MG63 (cell line): ENCODE measurements around the gene TMEM178B. TPM values are rescaled to one million over a fixed set of nuclear protein-coding genes. Genes with fewer than 3 reads are reported as not detected.
"Not testable (repeated sequence)": the region's sequence is repeated elsewhere in the genome, so short reads cannot be mapped to it uniquely, and the experiment has no call there.

ENCODE experiments used
- DNase-seq: peaks from one replicate; pipeline ENCODE4 v3.0.0-alpha.2; 2020
- H3K27me3 ChIP-seq: fragments of 250-450 bp; sonication (Bioruptor Pico); 2 replicates; pipeline ENCODE4 v1.5.1; 2020; ENCODE audit warnings: mild to moderate bottlenecking, moderate library complexity
- H3K36me3 ChIP-seq: fragments of 250-450 bp; sonication (Bioruptor Pico); 2 replicates; pipeline ENCODE4 v1.5.1; 2020; ENCODE audit warnings: mild to moderate bottlenecking, moderate library complexity
- H3K4me3 ChIP-seq: fragments of 250-450 bp; sonication (Bioruptor Pico); 2 replicates; pipeline ENCODE4 v1.5.1; 2020; ENCODE audit warnings: mild to moderate bottlenecking, moderate library complexity
- H3K9me3 ChIP-seq: fragments of 250-450 bp; sonication (Bioruptor Pico); 2 replicates; pipeline ENCODE4 v1.5.1; 2020; ENCODE audit warnings: mild to moderate bottlenecking, moderate library complexity
- total RNA-seq: library from RNA; depleted of rRNA; stranded (reverse); fragments of >200 nt; shearing (Covaris generic); gene quantifications from 2 replicates; pipeline ENCODE4 v1.2.3, GENCODE V29; 2014; ENCODE audit warnings: low replicate concordance

Gene TMEM178B
- total RNA-seq, 1 experiment from 2014 or later = 0.10 TPM

GRCh38 chr7:141071260-141071854 lies 2.5 kb upstream of the TMEM178B start:
- H3K4me3 ChIP-seq = no peak overlapping the region
- H3K27me3 ChIP-seq = peaks cover 37% of the 10 kb centered on the region
- no peak for DNase-seq
- H3K36me3 ChIP-seq = no peaks in the 10 kb centered on the region
- no peaks in the 10 kb centered on the region for H3K9me3 ChIP-seq

DNA sequence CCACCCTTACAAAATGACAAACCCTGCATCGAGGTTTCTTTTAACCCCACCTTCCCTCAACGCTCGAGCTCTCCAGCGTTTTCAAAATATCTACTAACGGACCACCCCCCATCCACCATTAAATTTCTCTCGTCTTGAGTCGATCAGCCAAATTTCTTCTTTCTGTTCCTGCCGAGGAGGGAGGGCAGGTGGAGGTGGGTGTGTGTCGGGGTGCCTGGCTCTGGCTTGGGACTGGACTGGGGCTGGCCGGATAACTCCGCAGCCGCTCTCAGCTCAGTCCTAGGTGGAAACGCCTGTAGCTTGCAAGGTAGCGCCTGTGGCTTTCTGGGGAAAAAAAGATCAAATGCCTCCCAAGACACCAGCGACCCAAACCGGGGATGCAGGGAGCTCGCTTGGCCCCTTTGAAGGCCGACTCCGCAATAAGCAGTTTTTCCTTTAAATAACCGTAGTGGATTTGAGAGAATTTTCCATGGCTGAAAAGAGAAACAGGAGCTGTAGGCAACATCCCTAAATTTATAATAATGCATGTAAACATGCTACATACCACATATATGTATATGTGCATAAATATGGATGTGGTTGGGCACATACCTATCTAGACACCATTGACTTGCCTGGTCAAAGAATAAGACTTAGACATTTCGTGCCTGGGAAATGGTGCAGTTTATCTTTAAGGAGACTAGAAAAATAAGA lies 1.9 kb upstream of the TMEM178B start:
- Histone ChIP-seq H3K4me3 (peak overlapping the region; percentile 12), H3K9me3 (no peaks in the 10 kb centered on the region), H3K36me3 (no peaks in the 10 kb centered on the region), H3K27me3 (peaks cover 39% of the 10 kb centered on the region)
- DNase-seq = no peak

- Histone ChIP-seq H3K36me3 (no peaks in the 10 kb centered on the region), H3K27me3 (peaks cover 39% of the 10 kb centered on the region), H3K9me3 (no peaks in the 10 kb centered on the region), H3K4me3 (peak overlapping the region; percentile 12)
- DNase-seq = peak; percentile 56
Observed at GRCh38 chr7:141072548-141073172, 1.2 kb upstream of the TMEM178B start.

- Histone ChIP-seq H3K4me3 (peak overlapping the region; percentile 15; the same call in 1 of the 2 replicates), H3K9me3 (no peaks in the 10 kb centered on the region)
Observed at GRCh38 chr7:141073173-141073640, 657 bp upstream of the TMEM178B start.

GRCh38 chr7:141074162-141074991 lies 513 bp downstream of the TMEM178B start:
- no peak overlapping the region for H3K4me3 ChIP-seq
- H3K36me3 ChIP-seq = no peaks in the 10 kb centered on the region
- DNase-seq = no peak
- no peaks in the 10 kb centered on the region for H3K9me3 ChIP-seq
- H3K27me3 ChIP-seq = peaks cover 42% of the 10 kb centered on the region

More at GRCh38 chr7:141073173-141073640, 657 bp upstream of the TMEM178B start:
- peak; percentile 32 for DNase-seq
- Histone ChIP-seq H3K36me3 (no peaks in the 10 kb centered on the region), H3K27me3 (peaks cover 42% of the 10 kb centered on the region)

DNA sequence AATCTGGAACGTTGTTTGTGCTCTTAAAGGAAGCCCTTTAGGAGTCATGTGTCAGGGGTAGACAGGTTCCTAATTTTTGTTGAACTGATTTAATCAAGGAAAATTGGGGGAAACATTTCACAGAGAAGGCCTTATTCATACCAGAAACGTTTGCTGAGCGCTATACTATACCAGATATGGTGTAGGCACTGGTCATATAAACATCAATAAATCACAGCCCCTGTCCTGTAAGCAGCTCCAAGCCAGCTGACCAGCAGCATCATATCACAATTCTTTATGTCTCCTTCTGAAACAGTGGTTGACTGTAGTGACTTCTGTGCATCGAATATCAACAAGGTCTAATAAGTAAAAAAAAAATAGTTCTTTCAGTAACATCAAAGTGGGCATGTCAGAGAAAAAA lies 1.1 kb downstream of the TMEM178B start:
- Histone ChIP-seq H3K36me3 (no peaks in the 10 kb centered on the region), H3K9me3 (no peaks in the 10 kb centered on the region), H3K4me3 (no peak overlapping the region), H3K27me3 (peaks cover 42% of the 10 kb centered on the region)
- DNase-seq = no peak

GRCh38 chr7:141076377-141076776 lies 2.5 kb downstream of the TMEM178B start:
- H3K4me3 ChIP-seq = no peak overlapping the region
- no peak for DNase-seq
- H3K36me3 ChIP-seq = no peaks in the 10 kb centered on the region
- H3K9me3 ChIP-seq = no peaks in the 10 kb centered on the region
- peaks cover 42% of the 10 kb centered on the region for H3K27me3 ChIP-seq

- DNase-seq = no peak
- no peaks in the 10 kb centered on the region for H3K9me3 ChIP-seq
- H3K4me3 ChIP-seq = no peak overlapping the region
- H3K27me3 ChIP-seq = peaks cover 22% of the 10 kb centered on the region
- H3K36me3 ChIP-seq = no peaks in the 10 kb centered on the region
Observed at GRCh38 chr7:141079219-141079618, 5.4 kb downstream of the TMEM178B start.

GRCh38 chr7:141089490-141089889 lies 15.6 kb downstream of the TMEM178B start:
- H3K9me3 ChIP-seq, H3K36me3 ChIP-seq, H3K4me3 ChIP-seq, DNase-seq, H3K27me3 ChIP-seq: not testable (repeated sequence)

- Histone ChIP-seq H3K4me3 (no peak overlapping the region), H3K36me3 (no peaks in the 10 kb centered on the region), H3K9me3 (no peaks in the 10 kb centered on the region), H3K27me3 (no peaks in the 10 kb centered on the region)
- DNase-seq = no peak
Observed at GRCh38 chr7:141094336-141095070, 20.6 kb downstream of the TMEM178B start.

DNA sequence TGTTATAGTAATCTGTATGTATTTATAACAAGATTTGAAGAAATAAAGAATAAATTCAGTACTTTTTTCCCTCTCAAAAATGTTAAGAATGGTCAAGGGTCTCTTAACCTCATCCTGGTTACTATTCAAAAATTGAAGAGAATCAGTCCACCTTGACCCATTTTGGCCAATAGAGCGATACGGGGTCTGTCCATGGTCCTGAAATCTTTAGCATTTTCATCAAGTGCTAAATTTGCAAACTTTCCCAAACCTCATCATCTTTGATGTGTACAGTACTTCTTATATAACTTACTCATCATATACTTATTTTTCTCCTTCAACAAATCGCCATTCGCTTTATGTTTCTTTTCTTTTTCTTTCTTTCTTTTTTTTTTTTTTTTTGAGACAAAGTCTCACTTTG lies 23.6 kb downstream of the TMEM178B start:
- Histone ChIP-seq H3K4me3 (no peak overlapping the region), H3K27me3 (no peaks in the 10 kb centered on the region)
- no peak for DNase-seq

GRCh38 chr7:141102436-141102835 lies 28.6 kb downstream of the TMEM178B start:
- Histone ChIP-seq H3K27me3 (no peaks in the 10 kb centered on the region), H3K36me3 (no peaks in the 10 kb centered on the region), H3K4me3 (no peak overlapping the region), H3K9me3 (no peaks in the 10 kb centered on the region)
- no peak for DNase-seq

More for the DNA sequence above, 23.6 kb downstream of the TMEM178B start:
- Histone ChIP-seq H3K36me3 (no peaks in the 10 kb centered on the region), H3K9me3 (no peaks in the 10 kb centered on the region)

- H3K27me3 ChIP-seq = no peaks in the 10 kb centered on the region
- no peak for DNase-seq
- no peaks in the 10 kb centered on the region for H3K36me3 ChIP-seq
- H3K9me3 ChIP-seq = no peaks in the 10 kb centered on the region
- H3K4me3 ChIP-seq = no peak overlapping the region
Observed at GRCh38 chr7:141103847-141104429, 30.1 kb downstream of the TMEM178B start.

DNA sequence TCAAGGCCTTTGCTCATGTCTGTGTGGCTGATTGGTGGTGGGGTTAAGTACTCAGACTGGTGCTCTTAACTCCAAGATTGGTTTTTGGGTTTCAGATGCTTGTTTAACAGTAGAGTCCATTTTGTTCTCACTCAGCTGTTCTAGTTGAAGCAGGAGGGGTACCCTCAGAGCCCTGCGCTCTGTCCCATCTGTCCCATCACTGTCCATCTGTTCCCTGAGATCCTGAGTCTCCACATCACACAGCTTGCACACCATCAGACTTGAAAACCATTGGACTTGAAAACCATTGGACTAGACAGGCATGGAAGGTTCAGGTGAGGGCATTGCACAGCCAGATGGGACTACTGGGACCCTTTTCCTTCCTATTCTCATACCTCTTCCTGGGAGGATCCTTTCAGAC lies 39.3 kb downstream of the TMEM178B start:
- H3K36me3 ChIP-seq = no peaks in the 10 kb centered on the region
- no peaks in the 10 kb centered on the region for H3K27me3 ChIP-seq
- H3K9me3 ChIP-seq = no peaks in the 10 kb centered on the region
- DNase-seq = no peak
- no peak overlapping the region for H3K4me3 ChIP-seq

DNA sequence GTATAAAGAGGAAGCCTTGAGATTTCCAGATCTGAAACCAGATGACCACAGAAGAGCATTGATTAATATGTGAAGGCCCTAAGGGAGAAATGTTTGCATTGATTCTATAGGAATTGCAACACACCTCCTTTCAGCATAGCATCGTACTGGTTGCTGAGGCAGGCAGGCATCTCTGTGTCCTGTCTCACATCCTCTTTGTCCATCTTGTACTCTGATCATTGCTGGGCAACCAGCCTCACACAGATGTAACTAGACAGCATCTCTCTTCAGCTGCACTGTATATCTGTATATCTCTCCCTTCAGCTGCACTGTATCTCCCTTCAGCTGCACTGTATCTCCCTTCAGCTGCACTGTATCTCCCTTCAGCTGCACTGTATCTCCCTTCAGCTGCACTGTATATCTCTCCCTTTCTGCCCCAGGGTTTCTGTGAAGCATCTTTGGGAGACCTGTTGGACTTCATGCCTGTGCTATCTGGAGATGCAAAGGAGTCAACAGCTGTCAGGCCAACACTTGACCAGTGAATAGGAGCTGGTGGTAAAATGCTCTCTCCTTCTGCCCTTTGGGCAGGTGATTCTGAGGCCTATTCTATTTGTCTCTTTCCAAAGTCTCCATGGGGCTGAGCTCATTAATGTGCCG lies 40.3 kb downstream of the TMEM178B start:
- H3K27me3 ChIP-seq = no peaks in the 10 kb centered on the region

More for the DNA sequence above, 40.3 kb downstream of the TMEM178B start:
- no peaks in the 10 kb centered on the region for H3K36me3 ChIP-seq
- no peak overlapping the region for H3K4me3 ChIP-seq
- no peaks in the 10 kb centered on the region for H3K9me3 ChIP-seq
- no peak for DNase-seq
